HG03520 (cell line): ENCODE results near the gene CACFD1.

Source experiments
- ATAC-seq: cut with Tn5 transposase; IDR thresholded peaks from one replicate; pipeline ENCODE4 v1.9.1; 2021; ENCODE audit warnings: mild to moderate bottlenecking, moderate library complexity; ENCODE audit not compliant: unreplicated experiment

The CACFD1 gene

GRCh38 chr9:133478851-133479711 lies 19.3 kb downstream of the CACFD1 start, which contains the start of gene SLC2A6:
Gene SLC2A6, minus strand, starts transcription at chr9:133479099. Its CDS starts 40 bp downstream, at chr9:133479059.
- ATAC-seq: peak; percentile 81

DNA sequence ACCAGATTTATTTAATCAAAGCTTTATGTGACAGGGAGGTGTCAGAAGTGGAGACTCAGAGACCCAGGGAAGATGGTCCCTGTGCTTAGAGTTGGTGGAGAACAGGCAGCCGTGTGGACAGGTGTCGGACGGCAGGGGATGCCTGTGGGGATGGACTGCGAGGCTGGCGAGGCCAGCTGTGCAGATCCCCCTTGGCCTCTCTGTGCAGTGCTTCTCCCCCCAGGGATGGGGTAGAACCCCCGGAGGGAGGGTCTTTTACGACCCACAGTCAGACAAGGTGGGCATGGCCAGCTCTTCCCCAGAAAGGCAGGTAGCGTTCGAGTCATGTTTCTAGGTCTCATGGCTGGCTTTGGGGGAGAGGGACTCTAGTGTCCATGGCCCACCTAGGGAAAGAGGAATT lies 23.8 kb downstream of the CACFD1 start:
- ATAC-seq: no peak

GRCh38 chr9:133484671-133485437 lies 25.1 kb downstream of the CACFD1 start:
- ATAC-seq: no peak

- no peak for ATAC-seq
Observed at GRCh38 chr9:133485531-133486260, 25.9 kb downstream of the CACFD1 start.

- ATAC-seq: no peak
Observed at GRCh38 chr9:133487331-133487725, 27.6 kb downstream of the CACFD1 start.

GRCh38 chr9:133488686-133489252 lies 29.0 kb downstream of the CACFD1 start:
- no peak for ATAC-seq

- ATAC-seq: no peak
Observed at GRCh38 chr9:133489253-133490190, 29.7 kb downstream of the CACFD1 start.

DNA sequence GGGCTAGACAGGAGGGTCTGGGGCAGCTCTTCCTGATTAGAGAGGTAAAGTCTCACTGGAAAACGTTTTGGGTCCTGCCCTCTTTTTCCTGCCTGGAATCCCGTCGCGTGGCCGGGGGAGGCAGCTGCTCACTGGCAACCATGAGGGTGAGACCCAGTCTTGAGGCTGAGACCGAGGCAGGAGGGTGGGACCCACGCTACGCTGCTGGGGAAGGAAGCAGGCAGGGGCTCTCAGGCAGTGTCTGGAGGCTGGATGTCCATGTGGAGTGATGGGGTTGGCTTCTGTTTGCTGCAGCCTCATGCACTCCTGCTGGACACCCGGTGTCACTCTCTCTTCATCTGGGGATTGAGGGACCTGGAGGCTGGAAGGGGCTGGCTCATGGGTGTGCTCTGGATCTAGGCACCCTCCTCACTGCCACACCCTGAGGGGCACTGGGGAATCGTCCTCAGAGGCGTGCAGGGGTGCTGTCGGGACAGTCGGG lies 30.5 kb downstream of the CACFD1 start:
- no peak for ATAC-seq

- no peak for ATAC-seq
Observed at GRCh38 chr9:133490865-133491655, 31.3 kb downstream of the CACFD1 start.

DNA sequence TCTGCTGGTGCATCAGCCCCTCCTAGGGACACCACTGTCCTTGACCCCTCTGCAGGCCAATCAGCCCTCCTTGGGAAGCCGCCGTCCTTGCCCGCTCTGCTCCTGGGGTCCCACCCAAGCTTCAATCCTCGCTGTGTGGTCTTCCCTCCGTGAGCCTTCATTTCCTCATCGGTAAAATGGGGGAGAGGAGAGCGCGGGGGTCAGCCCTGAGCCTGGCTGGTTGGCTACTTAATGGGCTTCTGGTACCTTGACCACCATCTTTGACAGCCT lies 31.8 kb downstream of the CACFD1 start:
- ATAC-seq: no peak

DNA sequence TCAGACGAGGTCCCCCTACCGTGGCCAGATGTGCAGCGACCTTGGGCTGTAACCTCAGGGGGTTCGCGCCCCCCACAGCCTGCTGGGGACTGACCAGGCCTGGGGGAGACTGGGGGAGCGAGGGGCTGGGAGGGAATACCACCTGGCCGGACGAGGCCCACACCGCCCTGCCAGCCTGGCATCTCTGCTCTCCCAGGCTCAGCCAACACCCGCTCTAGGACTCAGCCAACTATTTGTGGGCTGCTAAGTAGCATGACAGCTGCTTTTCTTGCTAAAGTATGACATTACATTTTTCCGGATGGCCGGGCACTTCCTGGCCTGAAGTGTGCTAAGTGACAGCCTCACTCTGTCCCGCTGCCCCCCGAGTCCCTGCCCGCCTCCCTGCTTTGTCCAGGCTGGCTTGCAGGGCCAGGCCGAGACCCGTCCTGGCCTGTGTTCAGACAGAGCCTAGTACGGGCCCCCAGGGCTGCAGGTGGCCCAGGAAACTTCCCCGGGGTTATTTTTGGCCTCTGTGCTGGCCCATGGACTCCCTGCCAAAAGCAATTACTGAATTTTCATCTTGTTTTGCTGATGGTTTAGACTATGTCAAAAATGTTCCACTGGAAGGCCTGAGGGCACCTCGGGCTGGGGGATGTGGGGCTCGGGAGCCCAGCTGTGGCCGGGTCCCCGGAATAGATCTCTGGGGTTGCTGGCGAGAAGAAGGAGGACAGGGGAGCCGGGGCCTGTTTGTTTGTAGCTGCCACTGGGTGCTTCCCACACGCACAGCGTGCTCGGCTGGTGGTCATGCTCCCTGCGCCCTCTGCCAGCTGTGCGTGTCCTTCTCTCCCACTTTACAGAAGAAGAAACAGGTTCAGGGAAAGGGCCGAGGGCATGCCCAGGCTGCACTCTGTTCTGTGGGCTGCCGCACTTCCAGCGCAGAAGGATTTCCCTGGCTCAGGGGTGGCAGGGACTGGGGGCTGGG lies 32.6 kb downstream of the CACFD1 start:
- no peak for ATAC-seq

- ATAC-seq: no peak
Observed at GRCh38 chr9:133493428-133493827, 33.6 kb downstream of the CACFD1 start.

DNA sequence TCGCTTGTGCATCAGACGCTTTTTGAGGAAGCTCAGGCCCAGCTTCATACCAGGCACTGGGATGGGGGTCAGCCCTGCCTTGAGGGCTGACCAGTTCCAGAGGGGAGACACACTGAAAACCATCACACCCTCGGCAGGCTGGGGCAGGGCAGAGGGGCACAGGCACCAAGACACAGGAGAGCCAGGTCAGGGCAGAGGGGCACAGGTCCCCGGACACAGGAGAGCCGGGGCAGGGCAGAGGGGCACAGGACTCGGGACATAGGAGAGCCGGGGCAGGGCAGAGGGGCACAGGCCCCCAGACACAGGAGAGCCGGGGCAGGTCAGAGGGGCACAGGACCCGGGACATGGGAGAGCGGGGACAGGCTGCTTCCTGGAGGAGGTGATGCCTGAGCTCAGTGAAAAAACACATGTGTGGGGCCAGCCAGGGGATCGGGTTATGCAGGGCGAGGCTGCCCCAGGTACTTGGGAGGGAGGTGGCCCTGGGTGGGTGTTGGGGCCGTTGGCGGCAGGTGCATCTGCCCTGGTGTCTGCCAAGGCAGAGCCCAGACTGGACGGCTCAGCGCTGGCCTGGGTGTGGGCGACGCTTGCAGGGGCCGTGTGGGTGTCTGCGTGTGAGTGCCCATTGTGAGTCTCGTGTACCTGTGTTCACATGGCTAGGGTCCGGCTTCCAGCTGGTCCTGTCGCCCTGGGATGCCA lies 34.2 kb downstream of the CACFD1 start:
- ATAC-seq: no peak

- ATAC-seq: no peak
Observed at GRCh38 chr9:133494636-133495326, 35.0 kb downstream of the CACFD1 start.

- no peak for ATAC-seq
Observed at GRCh38 chr9:133495327-133496293, 35.8 kb downstream of the CACFD1 start.
